IPS-11a (cell line): ENCODE measurements around the gene ACBD6.
"Not testable (repeated sequence)": the region's sequence is repeated elsewhere in the genome, so short reads cannot be mapped to it uniquely, and the experiment has no call there.

Experiments
- H3K4me3 ChIP-seq: one replicate; pipeline ENCODE4 v1.5.1; 2013; ENCODE audit warnings: low read depth, low read length, control low read depth

Gene ACBD6

DNA sequence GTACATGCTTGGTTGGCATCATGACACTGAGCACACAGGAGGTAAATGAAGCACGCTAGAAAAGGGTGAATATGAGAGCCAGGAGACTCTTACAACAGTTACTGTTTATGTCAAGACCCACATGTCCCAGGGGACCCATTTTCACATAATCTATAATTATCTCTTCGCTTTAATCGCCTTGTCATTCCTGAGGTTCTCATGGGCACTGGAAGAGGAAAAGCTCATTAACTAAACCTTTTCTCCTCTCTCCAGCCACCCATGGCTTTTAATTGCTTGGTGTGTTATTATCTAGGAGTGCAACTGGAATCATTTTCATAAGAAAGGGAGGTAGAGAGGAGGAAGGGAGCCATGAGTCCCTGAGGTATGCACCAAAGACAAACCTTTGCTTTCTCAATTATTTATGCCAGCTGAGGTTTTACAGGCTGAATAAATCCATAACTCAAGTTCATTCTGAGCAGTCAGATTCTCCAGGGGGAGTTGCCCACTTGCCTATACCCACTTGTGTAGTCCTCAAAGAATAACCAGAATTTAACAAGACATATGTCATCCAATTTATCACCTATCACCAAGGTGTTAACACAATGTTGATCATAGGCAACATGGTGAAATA is 77.4 kb downstream of the ACBD6 start:
- H3K4me3 ChIP-seq, result no peak overlapping the region

- no peak overlapping the region for H3K4me3 ChIP-seq
These were observed 80.8 kb downstream of the ACBD6 start for GRCh38 chr1:180421614-180422013.

DNA sequence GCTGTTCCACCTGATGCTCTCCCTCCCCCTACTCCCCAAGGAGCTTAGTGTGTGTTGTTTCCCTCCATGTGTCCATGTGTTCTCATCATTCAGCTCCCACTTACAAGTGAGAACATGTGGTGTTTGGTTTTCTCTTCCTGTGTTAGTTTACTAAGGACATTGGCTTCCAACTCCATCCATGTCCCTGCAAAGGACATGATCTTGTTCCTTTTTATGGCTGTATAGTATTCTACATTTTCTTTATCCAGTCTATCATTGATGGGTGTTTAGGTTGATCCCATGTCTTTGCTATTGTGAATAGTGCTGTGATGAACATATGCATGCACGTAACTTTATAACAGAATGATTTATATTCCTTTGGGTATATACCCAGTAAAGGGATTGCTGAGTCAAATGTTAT is 81.2 kb downstream of the ACBD6 start:
- H3K4me3 ChIP-seq, result not testable (repeated sequence)

DNA sequence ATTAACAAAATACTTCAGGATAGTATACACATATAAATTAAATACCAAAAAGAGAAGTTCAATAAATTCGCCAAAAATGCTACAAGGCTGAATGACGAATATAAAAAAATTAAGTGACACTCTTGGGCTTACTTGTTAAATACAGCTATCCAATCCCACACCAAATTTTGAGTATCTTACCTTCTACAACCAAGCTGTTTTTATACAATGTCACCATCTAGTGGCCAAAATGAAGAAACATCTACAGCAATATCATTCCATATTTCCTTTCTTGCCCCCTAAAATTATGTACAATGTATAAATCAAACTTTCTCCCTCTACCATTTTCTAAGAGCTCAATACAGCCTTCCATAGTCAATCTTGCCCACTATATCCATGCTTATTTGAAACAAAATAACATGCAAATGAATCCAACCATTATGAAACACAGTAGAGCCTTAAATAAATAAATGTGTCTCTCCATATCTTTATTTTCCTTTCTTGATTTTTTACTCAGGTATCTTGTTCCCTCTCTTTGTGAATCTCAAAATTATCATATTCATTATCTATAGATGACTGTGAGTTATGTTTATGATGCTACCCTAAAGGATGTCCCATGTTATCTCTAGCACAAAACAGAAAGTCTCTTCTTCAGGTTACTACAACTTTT is 86.3 kb downstream of the ACBD6 start:
- H3K4me3 ChIP-seq, result no peak overlapping the region

GRCh38 chr1:180415236-180415848 is 87.0 kb downstream of the ACBD6 start:
- no peak overlapping the region for H3K4me3 ChIP-seq

DNA sequence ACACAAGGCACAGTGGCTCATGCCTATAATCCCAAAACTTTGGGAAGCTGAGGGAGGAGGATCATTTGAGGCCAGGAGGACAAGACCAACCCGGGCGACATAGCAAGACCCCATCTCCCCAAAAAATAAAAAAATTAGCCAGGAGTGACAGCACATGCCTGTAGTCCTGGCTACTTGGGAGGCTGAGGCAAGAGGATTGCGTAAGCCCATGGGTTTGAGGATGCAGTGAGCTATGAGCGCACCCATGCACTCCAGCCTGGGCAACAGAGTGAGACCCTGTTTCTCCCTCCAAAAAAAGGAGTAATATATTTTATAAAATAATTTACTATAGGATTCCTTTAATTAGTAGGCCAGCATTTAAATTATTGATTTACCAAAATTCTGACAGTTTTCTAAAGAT is 89.8 kb downstream of the ACBD6 start:
- no peak overlapping the region for H3K4me3 ChIP-seq

GRCh38 chr1:180408128-180408527 is 94.2 kb downstream of the ACBD6 start:
- H3K4me3 ChIP-seq, result not testable (repeated sequence)

GRCh38 chr1:180407051-180407450 is 95.3 kb downstream of the ACBD6 start:
- H3K4me3 ChIP-seq, result no peak overlapping the region

DNA sequence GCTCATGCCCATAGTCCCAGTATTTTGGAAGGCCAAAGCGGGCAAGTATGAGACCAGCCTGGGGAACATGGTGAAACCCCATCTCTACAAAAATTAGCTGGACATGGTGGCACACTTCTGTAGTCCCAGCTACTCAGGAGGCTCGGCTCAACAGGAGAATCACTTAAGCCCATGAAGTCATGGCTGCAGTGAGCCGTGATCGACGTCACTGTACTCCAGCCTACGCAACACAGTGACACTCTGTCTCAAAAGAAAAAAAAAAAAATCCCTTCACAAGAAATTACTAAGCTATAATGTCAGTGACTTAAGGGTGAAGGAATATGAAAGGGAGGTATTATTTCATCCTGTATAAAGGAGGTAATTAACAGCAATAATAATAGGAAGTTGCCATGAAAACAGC is 99.8 kb downstream of the ACBD6 start:
- H3K4me3 ChIP-seq, result no peak overlapping the region

- H3K4me3 ChIP-seq, result no peak overlapping the region
These were observed 100.4 kb downstream of the ACBD6 start for GRCh38 chr1:180402001-180402400.

GRCh38 chr1:180397175-180397574 is 105.2 kb downstream of the ACBD6 start:
- H3K4me3 ChIP-seq, result no peak overlapping the region

- no peak overlapping the region for H3K4me3 ChIP-seq
These were observed 109.8 kb downstream of the ACBD6 start for GRCh38 chr1:180392427-180393145.

- no peak overlapping the region for H3K4me3 ChIP-seq
These were observed 110.4 kb downstream of the ACBD6 start for GRCh38 chr1:180392020-180392419.

DNA sequence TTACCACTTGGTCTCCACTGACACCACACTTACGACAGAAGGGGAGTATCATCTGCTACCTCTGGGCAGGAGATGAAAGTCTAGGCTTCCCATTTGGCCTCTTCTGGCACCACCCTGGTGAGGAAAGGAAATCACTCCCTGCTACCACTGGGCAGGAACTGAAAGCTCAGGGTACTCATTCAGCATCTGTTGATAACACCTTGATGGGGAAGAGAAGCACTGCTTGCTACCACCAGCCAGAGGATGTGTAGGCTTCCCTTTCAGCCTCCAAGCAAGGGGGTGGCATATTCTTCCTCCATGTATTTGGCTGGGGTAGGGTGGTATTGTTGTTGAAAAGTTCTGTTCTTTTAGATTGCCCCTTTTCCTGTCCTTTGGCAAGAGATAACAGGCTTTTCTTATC is 115.0 kb downstream of the ACBD6 start:
- no peak overlapping the region for H3K4me3 ChIP-seq

DNA sequence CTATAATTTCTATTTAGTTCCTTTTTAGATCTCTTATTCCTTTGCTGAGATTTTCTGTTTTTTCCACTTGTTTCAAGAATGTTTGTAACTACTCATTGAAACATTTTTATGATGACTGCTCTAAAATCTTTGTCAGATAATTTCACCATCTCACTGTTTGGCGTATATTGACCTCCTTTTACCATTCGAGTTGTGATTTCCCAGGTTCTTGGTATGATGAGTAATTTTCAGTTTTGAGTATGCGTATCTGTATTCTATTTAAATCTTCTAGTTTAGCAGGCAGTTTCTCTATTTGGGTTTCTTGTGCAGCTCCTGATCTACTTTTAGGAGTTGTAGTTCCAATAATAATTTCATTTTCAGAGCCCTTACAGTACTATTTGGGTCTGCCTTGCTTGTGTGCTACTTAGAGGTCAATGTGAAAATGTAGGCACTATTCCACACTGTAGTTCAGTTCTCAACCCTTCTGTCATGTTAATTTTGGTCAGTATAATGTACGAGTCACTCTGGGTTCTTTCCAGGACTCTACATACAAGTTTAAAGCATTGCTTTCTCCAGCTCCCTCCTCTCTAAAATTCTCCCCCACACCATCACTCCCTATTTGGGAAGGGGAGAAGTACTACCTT is 115.5 kb downstream of the ACBD6 start:
- no peak overlapping the region for H3K4me3 ChIP-seq

DNA sequence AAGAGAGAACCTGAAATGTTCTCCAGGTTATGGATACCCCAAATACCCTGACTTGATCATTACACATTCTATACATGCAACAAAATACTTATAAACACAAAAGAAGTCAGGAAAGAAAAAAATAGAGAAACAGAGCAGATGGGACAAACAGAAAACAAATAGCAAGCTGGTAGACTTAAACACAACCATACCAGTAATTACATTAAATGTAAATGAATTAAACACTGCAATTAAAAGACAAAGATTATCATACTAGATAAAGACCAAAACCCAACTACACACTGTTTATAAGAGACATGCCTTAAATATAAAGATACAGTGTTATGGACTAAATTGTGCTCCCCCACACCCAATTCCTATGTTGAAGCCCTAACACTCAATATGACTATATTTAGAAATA is 117.2 kb downstream of the ACBD6 start:
- no peak overlapping the region for H3K4me3 ChIP-seq

DNA sequence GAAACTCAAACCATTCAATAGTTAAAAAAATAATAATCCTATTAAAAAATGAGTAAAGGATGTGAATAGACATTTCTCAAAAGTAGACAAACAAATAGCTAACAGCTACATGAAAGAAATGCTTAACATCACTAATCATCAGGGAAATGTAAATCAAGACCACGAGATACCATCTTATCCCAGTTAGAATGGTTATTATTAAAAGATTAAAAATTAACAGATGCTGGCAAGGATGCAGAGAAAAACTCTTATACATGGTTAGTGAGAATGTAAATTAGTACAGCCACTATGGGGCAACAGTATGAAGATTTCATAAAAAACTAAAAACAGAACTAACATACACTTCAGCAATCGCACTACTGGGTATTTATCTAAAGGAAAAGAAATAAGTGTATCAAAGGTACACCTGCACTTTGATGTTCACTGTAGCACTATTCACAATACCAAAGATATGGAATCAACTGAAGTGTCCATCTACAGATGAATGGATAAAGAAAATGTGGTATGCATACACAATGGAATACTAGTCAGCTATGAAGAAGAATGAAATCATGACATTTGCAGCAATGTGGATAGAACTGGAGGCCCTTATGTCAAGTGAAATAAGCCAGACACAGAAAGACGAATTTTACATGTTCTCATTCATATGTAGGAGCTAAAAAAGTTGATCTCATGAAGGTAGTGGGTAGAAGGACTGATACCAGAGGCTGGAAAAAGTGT is 117.9 kb downstream of the ACBD6 start:
- no peak overlapping the region for H3K4me3 ChIP-seq

DNA sequence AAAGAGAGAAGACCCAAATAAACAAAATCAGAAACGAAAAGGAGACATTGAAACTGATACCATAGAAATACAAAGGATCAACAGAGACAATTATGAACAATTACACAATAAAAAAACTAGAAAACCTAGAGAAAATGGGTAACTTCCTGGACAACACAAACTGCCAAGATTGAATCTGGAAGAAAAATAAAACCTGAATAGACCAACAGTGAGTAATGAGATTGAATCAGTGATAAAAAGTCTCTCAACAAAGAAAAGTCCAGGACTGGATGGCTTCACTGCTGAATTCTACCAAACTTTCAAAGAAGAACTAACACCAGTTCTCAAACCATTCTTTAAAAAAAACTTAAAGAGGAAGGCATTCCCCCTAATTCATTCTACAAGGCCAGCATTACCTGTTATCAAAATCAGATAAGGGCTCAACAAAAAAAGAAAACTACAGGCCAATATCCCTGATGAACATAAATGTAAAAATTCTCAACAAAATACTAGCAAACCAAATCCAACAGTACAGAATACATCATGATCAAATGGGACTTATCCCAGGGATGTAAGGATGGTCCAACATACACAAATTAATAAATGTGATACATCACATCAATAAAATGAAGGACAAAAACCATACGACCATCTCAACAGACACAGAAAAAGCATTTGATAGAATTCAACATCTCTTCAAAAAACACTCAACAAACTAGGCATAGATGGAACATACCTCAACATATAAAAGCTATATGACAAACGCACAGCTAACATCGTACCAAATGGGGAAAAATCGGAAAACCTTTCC is 119.9 kb downstream of the ACBD6 start:
- no peak overlapping the region for H3K4me3 ChIP-seq

DNA sequence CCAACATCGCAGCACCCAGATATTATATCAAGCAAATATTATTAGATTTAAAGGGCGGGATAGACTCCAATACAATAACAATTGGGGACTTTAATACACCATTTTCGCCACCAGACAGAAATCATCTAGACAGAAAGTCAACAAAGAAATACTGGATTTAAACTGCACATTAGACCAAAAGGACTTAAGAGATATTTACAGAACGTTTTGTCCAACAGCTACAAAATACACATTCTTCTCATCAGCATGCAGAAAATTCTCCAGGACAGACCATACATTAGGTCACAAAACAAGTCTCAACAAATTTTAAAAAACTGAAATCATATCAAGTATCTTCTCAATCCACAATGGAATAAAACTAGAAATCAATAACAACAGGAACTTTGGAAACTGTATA is 121.2 kb downstream of the ACBD6 start:
- no peak overlapping the region for H3K4me3 ChIP-seq
